NCI-H2227 (cell line): Measurements from ENCODE around the gene BMP2K.

Experiments
- DNase-seq: peaks from one replicate; lab custom pipeline; 2025; ENCODE audit not compliant: unreplicated experiment; lab: John Stamatoyannopoulos, UW

The BMP2K gene

GRCh38 chr4:78923464-78924312 lies 147.5 kb downstream of the BMP2K start:
- no peak for DNase-seq

- DNase-seq = no peak
Measured at GRCh38 chr4:78926826-78927225, 150.7 kb downstream of the BMP2K start.

- no peak for DNase-seq
Measured at GRCh38 chr4:78928835-78929234, 152.7 kb downstream of the BMP2K start.

GRCh38 chr4:78930016-78930629 lies 154.0 kb downstream of the BMP2K start:
- no peak for DNase-seq

DNA sequence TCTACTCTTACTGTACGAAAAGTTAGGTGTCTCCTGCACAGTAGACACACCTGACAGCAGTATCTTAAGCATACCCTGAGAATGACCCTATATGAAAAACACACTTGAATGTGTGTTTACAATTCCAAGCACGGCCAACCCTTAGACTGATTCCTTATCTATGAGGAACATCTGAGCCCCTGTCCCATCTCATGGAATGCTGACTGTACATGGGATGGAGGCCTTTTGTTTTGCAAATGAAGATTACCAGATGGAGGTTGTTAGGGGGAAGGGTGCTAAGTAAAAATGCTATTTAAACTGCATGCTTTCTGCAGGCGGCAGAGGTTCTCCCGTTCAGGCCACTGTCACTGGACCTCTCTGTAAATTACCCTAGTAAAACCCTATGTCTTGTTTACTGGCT lies 160.8 kb downstream of the BMP2K start:
- DNase-seq = no peak

DNA sequence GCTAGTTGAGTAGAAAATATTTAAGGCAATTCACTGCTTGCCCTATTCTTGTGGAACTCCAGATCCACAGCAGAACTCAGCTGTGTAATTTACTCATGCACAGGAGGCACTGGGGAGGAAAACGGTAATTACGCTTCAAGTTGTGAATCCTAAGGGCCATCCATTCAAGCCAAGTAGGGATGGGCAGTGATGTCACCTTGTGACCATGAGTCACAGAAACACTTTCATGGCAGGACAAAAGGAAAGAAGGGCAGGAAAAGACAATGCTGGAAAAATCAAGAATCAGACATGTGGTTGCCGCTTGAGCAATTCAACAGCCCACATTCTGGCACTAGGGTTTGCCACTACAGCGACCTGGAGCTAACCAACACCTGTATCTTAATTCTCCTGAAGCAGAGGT lies 161.7 kb downstream of the BMP2K start:
- DNase-seq = peak; percentile 33

DNA sequence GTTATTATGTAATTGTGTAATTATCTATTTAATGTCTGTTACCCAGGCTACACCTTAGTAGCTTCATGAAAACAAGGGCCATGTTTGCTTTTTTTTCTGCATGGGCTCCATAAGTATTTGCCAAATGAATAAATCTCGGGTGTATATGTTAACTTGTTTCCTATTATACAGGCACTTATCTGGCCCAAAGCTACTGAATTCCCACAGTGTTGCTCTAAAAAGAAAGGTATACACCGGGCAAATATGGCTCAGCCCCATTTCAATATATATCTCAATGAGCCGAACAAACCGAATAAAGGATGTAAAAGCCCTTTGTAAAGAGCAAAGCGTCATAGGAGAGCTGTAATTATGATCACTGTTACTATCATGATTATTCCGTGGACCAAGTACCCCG lies 162.3 kb downstream of the BMP2K start:
- peak; percentile 14 for DNase-seq

DNA sequence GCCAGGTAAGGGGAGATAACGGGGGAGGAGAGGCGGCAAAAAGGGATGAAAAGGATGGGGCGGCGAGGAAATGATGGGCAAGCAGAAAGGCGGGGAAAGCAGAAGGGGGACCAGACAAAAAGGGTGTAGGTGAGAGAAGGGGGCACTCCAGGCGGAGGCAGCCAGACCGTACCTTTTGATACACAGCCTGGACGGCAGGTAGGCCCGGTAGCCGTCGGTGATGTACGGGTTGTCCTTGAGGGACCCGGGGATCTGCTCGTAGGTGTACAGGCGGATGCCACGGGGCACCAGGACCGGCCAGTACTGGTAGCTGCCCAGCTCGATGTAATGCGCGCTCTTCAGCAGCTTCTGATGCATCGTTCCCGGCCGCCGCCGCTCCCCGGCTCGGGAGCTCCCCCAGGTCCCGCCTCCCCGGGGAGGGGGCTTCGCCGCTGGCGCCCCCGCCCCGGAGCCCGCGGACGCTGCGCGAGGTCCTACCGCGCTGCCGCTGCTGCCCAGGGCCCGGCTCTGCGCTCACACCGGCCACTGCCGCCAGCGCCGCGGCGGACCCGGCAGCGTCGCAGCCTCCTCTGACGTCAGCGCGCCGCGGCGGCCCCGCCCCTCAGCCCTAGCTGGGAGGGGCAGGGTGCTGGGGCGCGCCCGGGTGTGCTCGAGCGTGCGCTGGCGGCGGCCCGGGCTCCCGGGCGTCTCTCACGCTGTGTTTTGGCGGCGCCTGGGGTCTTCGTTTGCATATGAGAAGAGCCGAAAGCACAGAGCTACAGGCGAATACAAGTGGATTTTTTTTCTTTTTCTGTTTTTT lies 162.9 kb downstream of the BMP2K start, which contains the start of gene PAQR3:
Gene PAQR3, minus strand, starts transcription at position 571 of the 799 bp plus-strand sequence. Its CDS starts 214 bp downstream, at position 357.
- DNase-seq = peak; percentile 87

- DNase-seq = peak; percentile 15
Measured at GRCh38 chr4:78939667-78940008, 163.5 kb downstream of the BMP2K start.

- DNase-seq = no peak
Measured at GRCh38 chr4:78940752-78941151, 164.6 kb downstream of the BMP2K start.

DNA sequence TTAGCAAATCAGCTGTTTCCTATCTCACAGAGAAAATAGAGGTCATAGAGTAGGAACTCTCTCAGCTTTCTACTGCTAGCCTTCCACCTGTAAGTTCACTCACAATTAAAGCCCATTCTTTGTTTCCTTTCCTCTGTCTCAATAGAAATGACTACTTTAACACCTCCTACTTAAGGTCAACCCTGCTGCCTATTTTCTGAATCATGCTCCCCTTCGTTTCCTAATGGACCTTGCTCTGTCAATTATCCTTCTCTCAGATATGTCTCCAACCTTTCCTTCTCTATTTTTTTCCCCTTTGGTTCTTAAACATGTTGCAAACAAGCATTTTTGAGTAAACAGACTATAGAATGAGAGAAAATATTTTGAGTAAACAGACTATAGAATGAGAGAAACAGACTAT lies 168.2 kb downstream of the BMP2K start:
- DNase-seq = no peak

DNA sequence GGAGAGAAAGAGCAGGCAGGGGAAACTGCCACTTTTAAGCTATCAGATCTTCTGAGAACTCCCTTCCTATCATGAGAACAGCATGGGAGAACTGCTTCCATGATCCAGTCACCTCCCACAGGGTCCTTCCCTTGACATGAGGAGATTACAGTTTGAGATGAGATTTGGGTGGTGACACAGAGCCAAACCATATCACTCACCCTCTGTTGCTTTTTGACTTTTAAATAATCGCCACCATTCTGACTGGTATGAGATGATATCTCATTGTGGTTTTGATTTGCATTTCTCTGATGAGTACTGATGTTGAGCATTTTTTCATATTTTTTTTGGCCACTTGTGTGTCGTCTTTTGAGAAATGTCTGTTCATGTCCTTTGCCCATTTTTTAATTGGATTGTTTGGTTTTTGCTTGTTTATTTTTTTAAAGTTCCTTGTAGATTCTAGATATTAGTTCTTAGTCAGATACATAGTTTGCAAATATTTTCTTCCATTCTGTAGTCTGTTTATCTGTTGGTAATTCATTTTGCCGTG lies 169.6 kb downstream of the BMP2K start:
- no peak for DNase-seq

DNA sequence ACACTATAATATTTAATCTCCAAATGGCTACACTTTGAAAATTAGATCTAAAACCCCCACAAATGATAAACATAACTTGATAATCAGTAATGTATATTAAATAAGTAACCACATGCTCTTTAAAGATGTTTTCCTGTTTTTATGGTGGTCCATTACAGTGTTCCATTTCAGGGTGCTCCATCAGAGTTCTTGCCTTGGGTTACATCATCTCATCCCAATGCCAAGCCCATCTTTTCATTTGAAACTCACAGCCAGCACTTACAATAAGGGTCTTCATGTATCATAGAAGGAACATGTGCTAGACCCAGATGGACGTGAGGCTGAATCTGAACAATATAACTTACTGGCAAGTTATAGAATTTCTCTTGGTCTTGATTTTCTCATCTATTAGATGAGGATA lies 173.6 kb downstream of the BMP2K start:
- no peak for DNase-seq

- peak; percentile 45 for DNase-seq
Measured at GRCh38 chr4:78951862-78952472, 175.8 kb downstream of the BMP2K start.

DNA sequence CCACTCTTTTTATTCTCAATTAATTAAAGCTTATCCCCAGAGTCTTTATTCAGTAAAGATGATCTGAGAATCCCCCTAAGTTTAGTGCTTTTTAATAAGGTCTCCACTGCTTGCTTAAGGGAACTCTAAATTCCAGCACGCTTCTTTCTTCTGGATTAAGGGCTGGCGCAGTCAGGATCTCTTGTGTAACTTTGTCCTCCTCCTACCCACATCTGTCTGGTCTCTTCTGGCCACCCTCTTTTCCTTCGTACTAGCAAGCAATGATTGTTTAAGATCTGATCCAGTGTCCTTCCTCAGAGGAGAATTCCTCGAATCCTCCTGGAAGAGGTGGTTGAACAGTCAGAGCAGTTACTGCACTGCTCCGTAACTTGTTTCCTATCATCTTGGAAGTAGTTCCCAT lies 177.1 kb downstream of the BMP2K start:
- DNase-seq = no peak

GRCh38 chr4:78953769-78954666 lies 177.9 kb downstream of the BMP2K start:
- DNase-seq = peak; percentile 41

DNA sequence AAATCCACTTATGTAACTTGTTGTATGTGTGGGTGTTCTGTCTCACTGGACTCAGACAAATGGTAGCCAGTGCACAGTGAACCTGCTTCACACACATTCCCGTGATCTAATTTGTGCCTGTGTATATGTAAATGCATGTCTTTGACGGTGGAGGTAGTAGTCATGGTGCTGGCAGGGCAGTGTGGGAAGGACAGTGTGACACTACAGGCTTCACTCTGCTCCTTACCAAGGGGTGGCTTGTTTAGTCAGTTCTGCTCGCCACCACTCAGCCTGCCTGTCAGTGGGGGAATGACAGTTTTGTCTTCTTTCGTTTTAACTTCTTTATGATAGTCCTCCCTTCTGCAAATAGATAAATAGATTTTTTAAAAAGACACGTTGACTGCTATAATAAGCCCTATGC lies 180.8 kb downstream of the BMP2K start:
- no peak for DNase-seq

- no peak for DNase-seq
Measured at GRCh38 chr4:78960926-78961325, 184.8 kb downstream of the BMP2K start.
